Measurements from ENCODE around the gene TYRO3.

DNA sequence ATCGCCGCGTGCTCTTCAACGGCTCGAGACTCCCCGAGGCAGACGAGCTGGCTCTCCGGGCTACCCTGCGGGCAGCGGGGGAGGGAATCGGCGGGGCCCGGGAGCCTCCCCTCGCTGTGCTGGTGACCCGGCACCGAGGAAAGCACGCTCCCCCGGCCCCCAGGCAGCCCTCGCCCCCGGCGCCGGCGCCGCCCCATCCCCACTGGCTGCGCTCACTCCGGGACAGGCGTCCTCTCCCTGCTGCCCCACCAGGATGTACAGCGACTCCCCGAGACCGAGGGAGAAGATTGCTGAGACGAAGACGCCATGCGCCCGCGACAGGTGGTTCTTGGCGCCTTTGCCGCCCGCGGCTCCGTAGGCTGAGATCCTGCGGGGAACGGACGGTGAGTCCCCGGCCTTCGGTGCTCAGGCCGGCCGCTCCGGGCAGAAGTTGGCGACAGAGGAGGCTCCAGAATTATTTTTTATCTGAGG, 47.1 kb upstream of the TYRO3 start:
- TF ChIP-seq, protein P1, sequence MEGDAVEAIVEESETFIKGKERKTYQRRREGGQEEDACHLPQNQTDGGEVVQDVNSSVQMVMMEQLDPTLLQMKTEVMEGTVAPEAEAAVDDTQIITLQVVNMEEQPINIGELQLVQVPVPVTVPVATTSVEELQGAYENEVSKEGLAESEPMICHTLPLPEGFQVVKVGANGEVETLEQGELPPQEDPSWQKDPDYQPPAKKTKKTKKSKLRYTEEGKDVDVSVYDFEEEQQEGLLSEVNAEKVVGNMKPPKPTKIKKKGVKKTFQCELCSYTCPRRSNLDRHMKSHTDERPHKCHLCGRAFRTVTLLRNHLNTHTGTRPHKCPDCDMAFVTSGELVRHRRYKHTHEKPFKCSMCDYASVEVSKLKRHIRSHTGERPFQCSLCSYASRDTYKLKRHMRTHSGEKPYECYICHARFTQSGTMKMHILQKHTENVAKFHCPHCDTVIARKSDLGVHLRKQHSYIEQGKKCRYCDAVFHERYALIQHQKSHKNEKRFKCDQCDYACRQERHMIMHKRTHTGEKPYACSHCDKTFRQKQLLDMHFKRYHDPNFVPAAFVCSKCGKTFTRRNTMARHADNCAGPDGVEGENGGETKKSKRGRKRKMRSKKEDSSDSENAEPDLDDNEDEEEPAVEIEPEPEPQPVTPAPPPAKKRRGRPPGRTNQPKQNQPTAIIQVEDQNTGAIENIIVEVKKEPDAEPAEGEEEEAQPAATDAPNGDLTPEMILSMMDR (IDR thresholded peaks at IDR 0.05), result no peak
- no peak for TF ChIP-seq POLR2A (IDR thresholded peaks at IDR 0.05)
- no peak for TF ChIP-seq POLR2AphosphoS5 (IDR thresholded peaks at IDR 0.05)
